ENCODE data around the gene WBP1. TPM values are rescaled to one million over a fixed set of nuclear protein-coding genes. Genes with fewer than 3 reads are reported as not detected.

WBP1 gene
- total RNA-seq, 1 experiment from 2014 or later = 37.9 TPM

- TF ChIP-seq EZH2 (IDR thresholded peaks at IDR 0.05; ENCODE audit: borderline replicate concordance, low read depth, low read length, poor library complexity, severe bottlenecking) = no peak
- no peak for TF ChIP-seq CTCF (conservative IDR thresholded peaks at IDR 0.05; ENCODE audit: low read depth, low read length)
- Histone ChIP-seq H3K27ac (ENCODE audit: low read depth, low read length, poor library complexity, severe bottlenecking) (no peak overlapping the region), H3K4me1 (ENCODE audit: insufficient read depth, low read length, poor library complexity, severe bottlenecking) (peaks cover 9% of the 10 kb centered on the region), H3K27me3 (replicated peaks; ENCODE audit: insufficient read depth, low read depth, low read length, poor library complexity) (no peaks in the 10 kb centered on the region), H3K9me3 (ENCODE audit: low read depth, low read length, poor library complexity, severe bottlenecking) (no peaks in the 10 kb centered on the region), H3K4me3 (ENCODE audit: low read depth, low read length, poor library complexity, severe bottlenecking) (no peak overlapping the region), H3K36me3 (ENCODE audit: insufficient read depth, low read length, poor library complexity, severe bottlenecking) (peaks cover 18% of the 10 kb centered on the region)
- DNase-seq (ENCODE audit: low spot score) = no peak
- CTCF ChIA-PET = interaction anchor here (0.6 to 0.8 kb wide), 2 partner anchors 12 to 21 kb away, joined by 3 read pairs; no protein-coding TSS in a partner anchor
- POLR2A ChIA-PET (ENCODE audit: low non-redundant PET) = interaction anchor here (0.6 kb wide), 1 partner anchor 51 kb away, joined by 7 read pairs; no protein-coding TSS in a partner anchor
- no TSS peak for BruUV-seq (replicated peaks)
- intact Hi-C loops (cut with micrococcal nuclease; ENCODE audit: unreplicated experiment) = no loop called here
These were observed 3.2 kb downstream of the WBP1 start for GRCh38 chr2:74461187-74462053.

GRCh38 chr2:74462054-74462785 is 4.0 kb downstream of the WBP1 start:
- Histone ChIP-seq H3K27ac (ENCODE audit: low read depth, low read length, poor library complexity, severe bottlenecking) (no peak overlapping the region), H3K9me3 (ENCODE audit: low read depth, low read length, poor library complexity, severe bottlenecking) (no peaks in the 10 kb centered on the region), H3K4me1 (ENCODE audit: insufficient read depth, low read length, poor library complexity, severe bottlenecking) (peaks cover 5% of the 10 kb centered on the region), H3K4me3 (ENCODE audit: low read depth, low read length, poor library complexity, severe bottlenecking) (no peak overlapping the region), H3K27me3 (replicated peaks; ENCODE audit: insufficient read depth, low read depth, low read length, poor library complexity) (no peaks in the 10 kb centered on the region), H3K36me3 (ENCODE audit: insufficient read depth, low read length, poor library complexity, severe bottlenecking) (peaks cover 18% of the 10 kb centered on the region)
- no TSS peak for BruUV-seq (replicated peaks)
- no peak for DNase-seq (ENCODE audit: low spot score)
- TF ChIP-seq EZH2 (IDR thresholded peaks at IDR 0.05; ENCODE audit: borderline replicate concordance, low read depth, low read length, poor library complexity, severe bottlenecking) (no peak), CTCF (conservative IDR thresholded peaks at IDR 0.05; ENCODE audit: low read depth, low read length) (no peak)
- CTCF ChIA-PET = interaction anchor here (0.6 to 0.8 kb wide), 2 partner anchors 12 to 22 kb away, joined by 3 read pairs; no protein-coding TSS in a partner anchor
- POLR2A ChIA-PET (ENCODE audit: low non-redundant PET) = interaction anchor here (0.6 kb wide), 1 partner anchor 51 kb away, joined by 7 read pairs; no protein-coding TSS in a partner anchor
- intact Hi-C loops (cut with micrococcal nuclease; ENCODE audit: unreplicated experiment) = no loop called here

- Histone ChIP-seq H3K36me3 (ENCODE audit: insufficient read depth, low read length, poor library complexity, severe bottlenecking) (peaks cover 18% of the 10 kb centered on the region), H3K27ac (ENCODE audit: low read depth, low read length, poor library complexity, severe bottlenecking) (no peak overlapping the region), H3K9me3 (ENCODE audit: low read depth, low read length, poor library complexity, severe bottlenecking) (no peaks in the 10 kb centered on the region), H3K4me3 (ENCODE audit: low read depth, low read length, poor library complexity, severe bottlenecking) (no peak overlapping the region), H3K4me1 (ENCODE audit: insufficient read depth, low read length, poor library complexity, severe bottlenecking) (peaks cover 5% of the 10 kb centered on the region), H3K27me3 (replicated peaks; ENCODE audit: insufficient read depth, low read depth, low read length, poor library complexity) (no peaks in the 10 kb centered on the region)
- ChIA-PET CTCF (no interaction called here), POLR2A (ENCODE audit: low non-redundant PET) (no interaction called here)
- no peak for DNase-seq (ENCODE audit: low spot score)
- BruUV-seq (replicated peaks) = no TSS peak
- intact Hi-C loops (cut with micrococcal nuclease; ENCODE audit: unreplicated experiment) = no loop called here
- TF ChIP-seq EZH2 (IDR thresholded peaks at IDR 0.05; ENCODE audit: borderline replicate concordance, low read depth, low read length, poor library complexity, severe bottlenecking) (no peak), CTCF (conservative IDR thresholded peaks at IDR 0.05; ENCODE audit: low read depth, low read length) (no peak)
These were observed 4.5 kb downstream of the WBP1 start for GRCh38 chr2:74462786-74463105.

All from A673 (cell line).